Activated CD8-positive, alpha-beta memory T cell treated with anti-CD3 and anti-CD28 coated beads, Interleukin-2, amount 50 U/mL, for 1 hour (primary cell): Measurements from ENCODE around the gene PLTP.
"Not testable (repeated sequence)": the region's sequence is repeated elsewhere in the genome, so short reads cannot be mapped to it uniquely, and the experiment has no call there.

Experiments
- DNase-seq: peaks from one replicate; pipeline ENCODE4 v3.0.0-alpha.2; 2020; ENCODE audit errors: extremely low read depth

The PLTP gene

GRCh38 chr20:45911486-45912343 is at the start of gene PLTP:
Gene PLTP, minus strand, starts transcription at chr20:45912155. Its CDS starts 703 bp downstream, at chr20:45911452.
- DNase-seq, result no peak

- no peak for DNase-seq
Measured at GRCh38 chr20:45959956-45960630, 48.1 kb upstream of the PLTP start.

GRCh38 chr20:45959126-45959525 is 47.2 kb upstream of the PLTP start:
- no peak for DNase-seq

- no peak for DNase-seq
Measured at GRCh38 chr20:45958593-45958992, 46.6 kb upstream of the PLTP start.

GRCh38 chr20:45957021-45957941 is 45.3 kb upstream of the PLTP start:
- no peak for DNase-seq

GRCh38 chr20:45956326-45956725 is 44.4 kb upstream of the PLTP start:
- DNase-seq, result not testable (repeated sequence)

- DNase-seq, result no peak
Measured at GRCh38 chr20:45953672-45954071, 41.7 kb upstream of the PLTP start.

- DNase-seq, result no peak
Measured at GRCh38 chr20:45952861-45953260, 40.9 kb upstream of the PLTP start.

- DNase-seq, result no peak
Measured at GRCh38 chr20:45951925-45952834, 40.2 kb upstream of the PLTP start.

GRCh38 chr20:45950330-45950646 is 38.3 kb upstream of the PLTP start:
- no peak for DNase-seq

GRCh38 chr20:45949542-45950329 is 37.8 kb upstream of the PLTP start:
- DNase-seq, result no peak

- DNase-seq, result no peak
Measured at GRCh38 chr20:45948742-45949541, 37.0 kb upstream of the PLTP start.

GRCh38 chr20:45948261-45948733 is 36.3 kb upstream of the PLTP start:
- DNase-seq, result no peak

GRCh38 chr20:45947110-45947866 is 35.3 kb upstream of the PLTP start:
- DNase-seq, result no peak

GRCh38 chr20:45946149-45946970 is 34.4 kb upstream of the PLTP start:
- no peak for DNase-seq

GRCh38 chr20:45945678-45946148 is 33.8 kb upstream of the PLTP start:
- no peak for DNase-seq

GRCh38 chr20:45944965-45945677 is 33.2 kb upstream of the PLTP start:
- no peak for DNase-seq
